Lower lobe of right lung (tissue), 2 donors: ENCODE results near the gene EPN1. TPM values are rescaled to one million over a fixed set of nuclear protein-coding genes. Genes with fewer than 3 reads are reported as not detected.
A peak's percentile ranks its signal among the peaks of the same experiment; 100 is the strongest.

ENCODE experiments used
- ATAC-seq, 2 donors: fragments of 200-7000 bp; cut with Tn5 transposase; one replicate each; pipeline ENCODE4 v1.9.1; 2020 to 2022; ENCODE audit warnings: mild to moderate bottlenecking in 2 of 2, moderate library complexity in 2 of 2
- DNase-seq: peaks from one replicate; pipeline ENCODE4 v3.0.0-alpha.2; 2020
- H3K27ac ChIP-seq: fragments of 200-600 bp; one replicate; pipeline ENCODE4 v1.8.0; 2022
- H3K27me3 ChIP-seq: fragments of 200-600 bp; one replicate; pipeline ENCODE4 v1.8.0; 2022; ENCODE audit warnings: low read depth
- H3K36me3 ChIP-seq: fragments of 200-600 bp; one replicate; pipeline ENCODE4 v1.8.0; 2022; ENCODE audit warnings: mild to moderate bottlenecking
- H3K4me1 ChIP-seq: fragments of 200-600 bp; one replicate; pipeline ENCODE4 v1.8.0; 2022
- H3K4me3 ChIP-seq: fragments of 200-600 bp; one replicate; pipeline ENCODE4 v1.8.0; 2022; ENCODE audit warnings: mild to moderate bottlenecking
- H3K9me3 ChIP-seq: fragments of 200-600 bp; one replicate; pipeline ENCODE4 v1.8.0; 2022
- intact Hi-C: fragments of 100-400 bp; cut with DNase I; formaldehyde crosslinking; loops from one replicate; pipeline ENCODE4 v1.11.0; 2022
- total RNA-seq: library from RNA; stranded (reverse); fragmentation: NEBNext Ultra II Directional; extraction: Animal tissue kit (Norgen Biotek cat#: 25700); gene quantifications from one replicate; pipeline ENCODE4 v1.2.1, GENCODE V29; 2021
- TF ChIP-seq, protein P1 (sequence below): fragments of 200-600 bp; IDR thresholded peaks from one replicate; pipeline ENCODE4 v1.8.0; 2022; ENCODE audit warnings: antibody characterized with exemption, mild to moderate bottlenecking
- donor health status: DM: no; HTN: yes; CAD: no; lungs with severe emphysema.

EPN1 gene
- total RNA-seq, 1 donor from 2014 or later: 105 TPM

DNA sequence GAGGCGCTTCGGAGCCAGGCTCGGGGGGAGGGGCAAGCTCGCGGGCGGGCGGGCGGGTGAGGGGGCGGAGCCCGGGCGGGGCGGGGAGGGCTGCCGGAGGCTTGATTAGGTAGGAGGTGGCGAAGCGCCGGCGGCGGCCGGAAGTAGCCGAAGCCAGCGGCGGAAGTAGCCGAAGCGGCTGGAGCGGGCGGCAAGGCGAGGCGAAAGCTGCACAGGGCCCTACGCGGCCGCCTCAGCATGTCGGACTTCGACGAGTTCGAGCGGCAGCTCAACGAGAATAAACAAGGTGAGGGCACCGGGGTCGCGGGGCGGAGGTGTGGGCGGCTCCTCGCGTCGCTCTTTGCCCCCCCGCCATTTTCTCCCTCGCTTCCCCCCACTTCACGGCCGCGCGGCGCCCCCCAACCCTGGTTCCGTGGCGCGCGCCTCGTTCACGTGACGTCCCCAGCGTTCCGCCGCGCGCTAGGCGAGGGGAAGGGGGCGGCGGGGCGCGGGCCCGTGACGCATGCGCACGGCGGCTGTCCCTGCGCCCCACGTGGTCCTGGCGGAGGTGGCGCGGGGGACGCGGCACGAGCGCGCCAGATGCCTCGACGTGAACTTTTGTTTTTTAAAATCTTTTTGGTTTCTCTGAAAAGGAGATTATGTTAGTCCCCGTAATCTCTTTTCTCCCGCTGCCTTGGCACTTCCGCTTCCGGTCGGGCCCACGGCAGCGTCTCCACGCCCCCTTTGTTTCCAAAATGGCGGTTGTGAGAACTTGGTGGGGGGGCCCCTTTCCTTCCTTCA lies 20.0 kb upstream of the EPN1 start, which contains the start of gene U2AF2:
Gene U2AF2 (plus strand): TSS at position 168 of the 780 bp plus-strand sequence. CDS start 70 bp downstream, at position 238.
- Histone ChIP-seq H3K36me3 (peaks cover 24% of the 10 kb centered on the region), H3K27me3 (no peaks in the 10 kb centered on the region), H3K4me3 (peak within 1 kb of the TSS; percentile 95), H3K27ac (peak within 1 kb of the TSS; percentile 98), H3K9me3 (no peaks in the 10 kb centered on the region), H3K4me1 (peaks cover 49% of the 10 kb centered on the region)
- TF ChIP-seq, protein P1, sequence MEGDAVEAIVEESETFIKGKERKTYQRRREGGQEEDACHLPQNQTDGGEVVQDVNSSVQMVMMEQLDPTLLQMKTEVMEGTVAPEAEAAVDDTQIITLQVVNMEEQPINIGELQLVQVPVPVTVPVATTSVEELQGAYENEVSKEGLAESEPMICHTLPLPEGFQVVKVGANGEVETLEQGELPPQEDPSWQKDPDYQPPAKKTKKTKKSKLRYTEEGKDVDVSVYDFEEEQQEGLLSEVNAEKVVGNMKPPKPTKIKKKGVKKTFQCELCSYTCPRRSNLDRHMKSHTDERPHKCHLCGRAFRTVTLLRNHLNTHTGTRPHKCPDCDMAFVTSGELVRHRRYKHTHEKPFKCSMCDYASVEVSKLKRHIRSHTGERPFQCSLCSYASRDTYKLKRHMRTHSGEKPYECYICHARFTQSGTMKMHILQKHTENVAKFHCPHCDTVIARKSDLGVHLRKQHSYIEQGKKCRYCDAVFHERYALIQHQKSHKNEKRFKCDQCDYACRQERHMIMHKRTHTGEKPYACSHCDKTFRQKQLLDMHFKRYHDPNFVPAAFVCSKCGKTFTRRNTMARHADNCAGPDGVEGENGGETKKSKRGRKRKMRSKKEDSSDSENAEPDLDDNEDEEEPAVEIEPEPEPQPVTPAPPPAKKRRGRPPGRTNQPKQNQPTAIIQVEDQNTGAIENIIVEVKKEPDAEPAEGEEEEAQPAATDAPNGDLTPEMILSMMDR: no peak
- DNase-seq (peak; percentile 96), ATAC-seq (peak; percentile 77 to 85)
- intact Hi-C loops: no loop called here

DNA sequence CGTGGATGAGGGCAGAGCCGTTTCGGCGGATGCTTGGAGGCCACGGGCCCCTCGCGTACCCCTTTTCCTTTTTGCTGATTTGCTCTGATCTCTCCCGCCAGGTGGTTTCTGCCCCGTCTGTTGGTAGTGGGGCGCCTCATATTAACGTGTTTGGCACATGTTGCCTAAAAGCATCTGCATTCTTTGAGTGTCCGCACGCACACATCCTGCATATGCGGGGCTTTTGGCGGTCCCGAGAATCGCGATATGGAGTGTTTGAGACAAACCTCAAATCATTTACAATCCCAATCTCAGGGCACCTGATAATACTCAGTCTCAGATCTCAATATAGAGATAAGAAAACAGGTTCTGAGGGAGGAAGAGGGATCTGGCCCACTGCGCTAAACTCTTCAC lies 19.4 kb upstream of the EPN1 start:
- no peaks in the 10 kb centered on the region for H3K9me3 ChIP-seq

DNA sequence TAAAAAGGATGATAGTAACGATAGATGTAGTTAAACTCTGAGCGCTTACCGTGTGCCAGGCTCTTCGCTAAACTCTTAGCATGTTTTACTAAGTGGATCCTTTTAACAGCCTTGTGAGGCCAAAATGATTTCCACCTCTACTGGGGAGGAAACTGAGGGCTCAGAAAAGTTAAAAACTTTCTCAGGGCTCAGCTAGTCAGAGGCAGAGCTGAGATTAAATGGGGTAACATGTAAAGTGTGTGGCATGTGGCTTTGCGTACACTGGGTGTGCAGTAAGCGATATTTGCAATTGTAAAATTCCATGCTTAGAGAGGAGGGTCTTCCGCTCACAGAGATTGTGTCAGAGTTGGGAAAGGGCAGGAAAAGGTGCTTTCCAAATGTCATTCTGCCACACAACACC lies 18.5 kb upstream of the EPN1 start:
- DNase-seq (no peak), ATAC-seq (no peak)
- H3K27ac ChIP-seq: no peak overlapping the region
- peak overlapping the region; percentile 95 for H3K4me3 ChIP-seq
- TF ChIP-seq, protein P1: no peak
- H3K36me3 ChIP-seq: peaks cover 37% of the 10 kb centered on the region
- intact Hi-C loops: no loop called here
- H3K27me3 ChIP-seq: no peaks in the 10 kb centered on the region
- H3K9me3 ChIP-seq: no peaks in the 10 kb centered on the region
- peaks cover 49% of the 10 kb centered on the region for H3K4me1 ChIP-seq

More for the DNA sequence above, 19.4 kb upstream of the EPN1 start:
- Histone ChIP-seq H3K4me1 (peaks cover 49% of the 10 kb centered on the region), H3K4me3 (peak overlapping the region; percentile 95), H3K27me3 (no peaks in the 10 kb centered on the region), H3K36me3 (peaks cover 30% of the 10 kb centered on the region), H3K27ac (peak overlapping the region; percentile 98)
- ATAC-seq (no peak), DNase-seq (no peak)
- intact Hi-C loops: no loop called here
- TF ChIP-seq, protein P1: no peak

DNA sequence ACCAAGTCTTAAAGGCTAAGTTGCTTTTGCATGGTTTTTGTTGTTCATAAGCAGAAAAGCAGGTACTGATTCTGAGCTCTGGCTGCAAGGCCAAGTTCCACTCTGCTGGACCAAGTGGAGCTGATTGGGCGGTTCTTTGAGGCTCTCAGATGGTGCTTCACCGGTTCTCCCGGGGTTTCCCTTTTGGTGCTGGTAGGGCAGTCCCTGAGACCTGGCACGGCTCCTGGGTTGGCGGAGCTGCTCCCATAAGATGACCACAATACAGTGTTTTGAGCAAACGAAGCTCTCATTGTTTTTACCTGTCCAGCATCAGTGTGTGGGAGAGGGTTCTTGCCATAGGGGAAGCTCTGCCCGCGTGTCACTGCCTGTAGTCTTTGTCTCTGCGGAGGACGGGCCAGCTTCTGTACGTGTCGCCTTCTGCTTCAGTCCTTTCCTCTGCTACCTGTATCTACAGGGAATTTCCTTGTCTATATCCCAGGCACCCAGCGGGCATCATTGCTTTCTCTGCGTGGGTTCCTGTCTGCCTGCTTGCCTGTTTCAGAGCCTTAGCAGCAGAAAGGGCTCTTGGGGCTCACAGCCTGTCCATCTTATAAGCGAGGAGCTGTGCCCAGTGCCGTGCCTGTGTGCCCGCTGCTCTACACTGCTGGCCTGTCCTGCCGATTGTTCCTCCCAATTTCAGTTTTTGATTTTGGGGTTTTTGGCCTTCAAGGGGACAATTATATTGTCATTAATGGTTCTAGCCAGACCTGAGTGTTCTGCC lies 17.9 kb upstream of the EPN1 start:
- Histone ChIP-seq H3K27ac (no peak overlapping the region), H3K27me3 (no peaks in the 10 kb centered on the region)

DNA sequence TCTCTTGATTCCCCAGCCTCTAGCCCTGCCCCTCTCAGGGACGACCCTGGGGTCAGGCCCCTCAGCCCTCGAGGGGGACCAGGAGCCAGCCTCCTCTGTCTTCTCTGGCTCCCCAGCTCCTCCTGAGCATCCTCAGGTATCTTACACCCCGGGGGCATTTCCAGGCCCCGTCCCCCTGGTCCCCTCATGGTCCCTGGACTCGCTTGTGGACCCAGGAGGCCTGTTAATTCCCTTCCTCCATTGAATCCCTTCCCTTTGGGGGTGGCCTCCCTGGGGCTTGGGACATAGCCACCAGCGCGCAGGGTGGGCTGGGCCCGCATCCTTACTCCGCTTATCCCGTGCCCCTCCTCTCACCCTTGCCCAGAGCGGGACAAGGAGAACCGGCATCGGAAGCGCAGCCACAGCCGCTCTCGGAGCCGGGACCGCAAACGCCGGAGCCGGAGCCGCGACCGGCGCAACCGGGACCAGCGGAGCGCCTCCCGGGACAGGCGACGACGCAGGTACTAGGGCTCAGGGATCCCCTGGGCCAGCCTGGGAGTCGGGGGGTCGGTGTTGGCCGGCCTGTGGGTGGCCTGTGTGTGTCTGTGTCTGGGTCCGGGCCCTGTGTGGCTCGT lies 16.1 kb upstream of the EPN1 start:
- no peak overlapping the region for H3K27ac ChIP-seq
- TF ChIP-seq, protein P1: no peak
- no peak for DNase-seq
- no peaks in the 10 kb centered on the region for H3K9me3 ChIP-seq
- H3K27me3 ChIP-seq: no peaks in the 10 kb centered on the region
- intact Hi-C loops: no loop called here
- peaks cover 55% of the 10 kb centered on the region for H3K36me3 ChIP-seq
- H3K4me3 ChIP-seq: no peak overlapping the region
- ATAC-seq: no peak
- peaks cover 42% of the 10 kb centered on the region for H3K4me1 ChIP-seq

More for the DNA sequence above, 17.9 kb upstream of the EPN1 start:
- H3K4me3 ChIP-seq: peak overlapping the region; percentile 95
- TF ChIP-seq, protein P1: no peak
- ATAC-seq (no peak), DNase-seq (no peak)
- H3K4me1 ChIP-seq: peaks cover 49% of the 10 kb centered on the region
- no peaks in the 10 kb centered on the region for H3K9me3 ChIP-seq
- H3K36me3 ChIP-seq: peaks cover 43% of the 10 kb centered on the region
- intact Hi-C loops: no loop called here
